ENCODE data around the gene SEMA7A. TPM values are rescaled to one million over a fixed set of nuclear protein-coding genes. Genes with fewer than 3 reads are reported as not detected.

Gene SEMA7A
- total RNA-seq, 4 donors from 2014 or later: 0.29 to 16.9 (median 4.5) TPM; not detected in 1

DNA sequence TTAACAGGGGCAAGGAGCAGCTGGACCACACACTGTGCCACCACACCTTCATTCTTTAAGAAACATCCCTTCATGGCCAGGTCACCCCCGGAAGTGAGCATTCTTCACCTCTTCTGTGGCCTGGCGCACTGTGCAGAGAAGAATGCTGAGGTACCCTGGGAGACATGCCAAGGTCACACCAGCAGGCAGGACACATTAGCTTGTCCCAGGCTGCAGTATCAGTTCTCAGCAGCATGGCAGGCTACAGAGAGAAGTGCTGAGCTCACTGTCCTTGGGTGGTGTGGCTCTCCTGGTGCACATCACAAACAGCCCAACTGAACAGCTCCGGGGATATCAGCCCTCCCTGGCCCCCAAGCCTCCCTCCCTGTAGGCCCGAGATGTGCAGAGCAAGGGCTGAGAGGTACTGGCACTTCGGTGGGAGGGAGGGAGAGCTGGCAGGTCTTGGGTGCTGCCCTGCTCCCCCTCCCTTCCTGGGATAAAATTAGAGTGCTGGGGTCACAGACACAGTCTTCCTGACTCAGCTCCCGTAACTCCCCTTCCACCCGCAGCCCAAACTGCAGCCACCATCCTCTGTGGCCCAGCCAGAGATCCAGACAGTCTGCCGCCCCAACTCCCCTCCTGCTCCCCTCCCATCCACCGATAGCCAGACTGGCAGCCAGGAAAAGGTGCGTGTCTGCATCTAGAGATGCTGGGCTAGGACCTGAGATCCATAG is 13.4 kb downstream of the SEMA7A start:
- Histone ChIP-seq H3K27me3 (no peaks in the 10 kb centered on the region), H3K27ac (no peak overlapping the region), H3K36me3 (no peaks in the 10 kb centered on the region), H3K9me3 (no peaks in the 10 kb centered on the region), H3K4me1 (peaks cover 10 to 18% of the 10 kb centered on the region in 2 donors), H3K4me3 (no peak overlapping the region)
- DNase-seq: no peak
- intact Hi-C loops (cut with DNase I; ENCODE audit: low total_unique reads): no loop called here
- TF ChIP-seq, protein P1, sequence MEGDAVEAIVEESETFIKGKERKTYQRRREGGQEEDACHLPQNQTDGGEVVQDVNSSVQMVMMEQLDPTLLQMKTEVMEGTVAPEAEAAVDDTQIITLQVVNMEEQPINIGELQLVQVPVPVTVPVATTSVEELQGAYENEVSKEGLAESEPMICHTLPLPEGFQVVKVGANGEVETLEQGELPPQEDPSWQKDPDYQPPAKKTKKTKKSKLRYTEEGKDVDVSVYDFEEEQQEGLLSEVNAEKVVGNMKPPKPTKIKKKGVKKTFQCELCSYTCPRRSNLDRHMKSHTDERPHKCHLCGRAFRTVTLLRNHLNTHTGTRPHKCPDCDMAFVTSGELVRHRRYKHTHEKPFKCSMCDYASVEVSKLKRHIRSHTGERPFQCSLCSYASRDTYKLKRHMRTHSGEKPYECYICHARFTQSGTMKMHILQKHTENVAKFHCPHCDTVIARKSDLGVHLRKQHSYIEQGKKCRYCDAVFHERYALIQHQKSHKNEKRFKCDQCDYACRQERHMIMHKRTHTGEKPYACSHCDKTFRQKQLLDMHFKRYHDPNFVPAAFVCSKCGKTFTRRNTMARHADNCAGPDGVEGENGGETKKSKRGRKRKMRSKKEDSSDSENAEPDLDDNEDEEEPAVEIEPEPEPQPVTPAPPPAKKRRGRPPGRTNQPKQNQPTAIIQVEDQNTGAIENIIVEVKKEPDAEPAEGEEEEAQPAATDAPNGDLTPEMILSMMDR (IDR thresholded peaks at IDR 0.05): no peak
- no peak for TF ChIP-seq POLR2A (IDR thresholded peaks at IDR 0.05)

DNA sequence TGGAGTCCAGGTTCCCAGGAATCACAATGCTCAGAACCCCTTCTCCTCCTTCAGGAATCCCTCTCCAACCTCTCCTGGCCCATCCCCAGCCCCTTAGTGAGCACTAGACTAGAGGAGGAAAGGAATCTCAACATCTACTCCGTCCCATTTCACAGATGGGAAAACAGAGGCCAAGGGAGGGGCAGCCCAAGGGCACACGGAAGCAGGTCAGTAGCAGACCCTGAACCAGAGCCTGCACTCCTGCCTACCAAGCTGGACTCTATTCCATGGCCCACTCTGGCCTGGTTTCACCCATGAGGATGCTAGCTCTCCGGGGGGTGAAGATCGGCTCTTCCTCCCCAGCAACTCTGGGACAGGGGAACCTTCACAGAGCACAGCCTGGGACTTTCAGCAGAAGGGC is 14.3 kb downstream of the SEMA7A start:
- no peaks in the 10 kb centered on the region for H3K9me3 ChIP-seq
- H3K27ac ChIP-seq: no peak overlapping the region
- no peak for DNase-seq
- no peak overlapping the region for H3K4me3 ChIP-seq
- intact Hi-C loops (cut with DNase I; ENCODE audit: low total_unique reads): no loop called here
- H3K4me1 ChIP-seq: peaks cover 10 to 18% of the 10 kb centered on the region in 2 donors
- no peaks in the 10 kb centered on the region for H3K36me3 ChIP-seq
- no peaks in the 10 kb centered on the region for H3K27me3 ChIP-seq
- TF ChIP-seq POLR2A (IDR thresholded peaks at IDR 0.05): no peak
- TF ChIP-seq, protein P1 (IDR thresholded peaks at IDR 0.05): no peak

DNA sequence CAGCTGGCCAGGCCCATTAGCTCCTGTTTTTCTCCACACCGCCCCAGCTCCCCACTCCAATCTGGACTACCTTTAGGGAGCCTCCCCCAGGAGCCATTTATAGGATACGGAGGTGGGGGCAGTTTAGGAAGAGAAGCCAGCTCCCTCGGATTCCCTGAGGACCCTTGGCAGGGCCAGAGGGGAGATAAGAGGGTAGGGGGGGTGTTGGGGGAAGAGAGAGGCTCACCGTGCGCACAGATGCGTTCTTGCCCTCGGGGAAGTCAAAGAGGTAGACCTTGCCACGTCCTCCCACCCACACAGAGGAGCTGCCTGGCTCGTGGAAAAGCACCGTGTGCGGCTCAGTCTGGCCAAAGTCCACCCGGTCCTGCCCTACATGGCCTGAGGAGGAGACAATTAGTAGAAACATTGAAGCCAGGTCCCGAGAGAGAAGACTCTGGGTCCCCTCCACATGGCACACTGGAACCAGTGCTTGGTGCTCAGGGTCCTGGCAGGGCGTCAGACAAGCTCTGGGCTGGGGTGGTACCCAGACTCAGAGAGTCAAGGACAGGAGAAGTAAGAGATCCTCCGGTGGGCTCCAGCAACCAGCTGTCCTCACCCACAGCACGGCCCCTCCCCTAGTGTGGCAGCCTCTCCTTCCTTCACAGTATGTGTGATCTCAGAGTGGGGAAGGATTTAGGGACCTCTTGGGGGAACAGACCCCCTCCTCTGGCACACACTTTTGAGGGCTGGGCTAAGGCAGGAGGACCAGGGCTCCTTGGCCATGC is 15.0 kb downstream of the SEMA7A start:
- DNase-seq: no peak
- Histone ChIP-seq H3K9me3 (no peaks in the 10 kb centered on the region), H3K36me3 (no peaks in the 10 kb centered on the region), H3K27me3 (no peaks in the 10 kb centered on the region), H3K4me3 (no peak overlapping the region), H3K4me1 (peaks cover 10 to 16% of the 10 kb centered on the region in 2 donors), H3K27ac (no peak overlapping the region)
- no peak for TF ChIP-seq POLR2A (IDR thresholded peaks at IDR 0.05)
- TF ChIP-seq, protein P1 (IDR thresholded peaks at IDR 0.05): no peak
- intact Hi-C loops (cut with DNase I; ENCODE audit: low total_unique reads): no loop called here

DNA sequence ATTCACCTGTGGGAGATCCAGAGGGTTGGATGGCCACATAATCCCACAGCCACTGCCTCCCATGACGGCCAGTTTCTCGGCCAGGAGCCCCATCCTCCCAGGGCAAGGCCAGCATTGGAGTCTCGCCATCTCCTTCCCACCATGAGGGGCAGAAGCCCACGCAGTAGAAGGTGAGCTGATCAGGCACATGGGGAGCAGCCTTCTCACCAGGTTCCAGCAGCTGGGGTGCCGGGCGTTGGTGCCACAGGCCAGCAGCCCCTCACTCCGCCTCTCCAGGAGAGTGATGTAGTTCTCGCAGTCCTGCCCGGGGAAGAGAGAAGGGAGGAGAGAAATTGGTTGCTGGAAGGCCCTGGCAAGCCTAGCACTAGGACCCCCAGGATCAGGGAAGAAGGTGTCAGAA is 16.1 kb downstream of the SEMA7A start:
- no peaks in the 10 kb centered on the region for H3K27me3 ChIP-seq

More for the DNA sequence above, 16.1 kb downstream of the SEMA7A start:
- TF ChIP-seq, protein P1 (IDR thresholded peaks at IDR 0.05): no peak
- TF ChIP-seq POLR2A (IDR thresholded peaks at IDR 0.05): no peak
- Histone ChIP-seq H3K36me3 (no peaks in the 10 kb centered on the region), H3K9me3 (no peaks in the 10 kb centered on the region), H3K4me1 (peaks cover 4 to 6% of the 10 kb centered on the region in 2 donors), H3K27ac (no peak overlapping the region), H3K4me3 (no peak overlapping the region)
- DNase-seq: no peak
- intact Hi-C loops (cut with DNase I; ENCODE audit: low total_unique reads): no loop called here

Data from uterus (tissue), 4 donors.